Measurements from ENCODE around the gene DNAH17.

The DNAH17 gene

DNA sequence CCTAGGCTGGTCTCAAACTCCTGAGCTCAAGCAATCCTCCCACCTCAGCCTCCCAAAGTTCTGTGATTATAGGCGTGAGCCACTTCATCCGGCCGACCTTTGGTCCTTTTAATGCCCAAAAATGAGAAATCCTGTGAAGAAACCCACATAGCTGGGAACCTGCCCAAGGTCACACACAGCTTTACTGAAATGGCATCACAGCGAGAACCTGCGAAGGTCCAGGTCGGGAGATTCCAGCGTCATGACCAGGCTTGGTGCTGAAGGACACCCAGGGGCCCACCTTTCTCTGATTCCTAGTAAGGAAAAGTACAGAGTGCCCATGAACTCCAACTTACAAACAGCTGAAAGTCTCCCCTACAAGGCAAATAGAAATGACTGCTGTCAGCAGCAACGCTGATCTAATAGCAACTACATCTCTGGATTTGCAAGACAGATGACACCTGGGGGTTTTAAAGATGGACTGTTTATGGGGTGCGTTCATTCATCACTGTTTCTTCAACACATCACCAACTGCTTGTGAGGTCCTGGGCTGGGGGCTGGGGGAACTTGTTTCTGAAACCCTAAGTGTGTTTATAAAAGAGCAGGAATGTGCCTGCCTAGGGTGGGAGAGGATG is 24.5 kb upstream of the DNAH17 start:
- no peaks in the 10 kb centered on the region for H3K9me3 ChIP-seq (ENCODE audit: severe bottlenecking)
- no peak for DNase-seq
- TF ChIP-seq, protein P1, sequence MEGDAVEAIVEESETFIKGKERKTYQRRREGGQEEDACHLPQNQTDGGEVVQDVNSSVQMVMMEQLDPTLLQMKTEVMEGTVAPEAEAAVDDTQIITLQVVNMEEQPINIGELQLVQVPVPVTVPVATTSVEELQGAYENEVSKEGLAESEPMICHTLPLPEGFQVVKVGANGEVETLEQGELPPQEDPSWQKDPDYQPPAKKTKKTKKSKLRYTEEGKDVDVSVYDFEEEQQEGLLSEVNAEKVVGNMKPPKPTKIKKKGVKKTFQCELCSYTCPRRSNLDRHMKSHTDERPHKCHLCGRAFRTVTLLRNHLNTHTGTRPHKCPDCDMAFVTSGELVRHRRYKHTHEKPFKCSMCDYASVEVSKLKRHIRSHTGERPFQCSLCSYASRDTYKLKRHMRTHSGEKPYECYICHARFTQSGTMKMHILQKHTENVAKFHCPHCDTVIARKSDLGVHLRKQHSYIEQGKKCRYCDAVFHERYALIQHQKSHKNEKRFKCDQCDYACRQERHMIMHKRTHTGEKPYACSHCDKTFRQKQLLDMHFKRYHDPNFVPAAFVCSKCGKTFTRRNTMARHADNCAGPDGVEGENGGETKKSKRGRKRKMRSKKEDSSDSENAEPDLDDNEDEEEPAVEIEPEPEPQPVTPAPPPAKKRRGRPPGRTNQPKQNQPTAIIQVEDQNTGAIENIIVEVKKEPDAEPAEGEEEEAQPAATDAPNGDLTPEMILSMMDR (IDR thresholded peaks at IDR 0.05; ENCODE audit: low read depth, low read length), result no peak
- H3K36me3 ChIP-seq, result no peaks in the 10 kb centered on the region
- H3K27me3 ChIP-seq (ENCODE audit: insufficient read depth, low read depth, severe bottlenecking), result no peaks in the 10 kb centered on the region
- H3K27ac ChIP-seq, result no peak overlapping the region
- H3K4me3 ChIP-seq (ENCODE audit: low read depth, low read length), result no peak overlapping the region

DNA sequence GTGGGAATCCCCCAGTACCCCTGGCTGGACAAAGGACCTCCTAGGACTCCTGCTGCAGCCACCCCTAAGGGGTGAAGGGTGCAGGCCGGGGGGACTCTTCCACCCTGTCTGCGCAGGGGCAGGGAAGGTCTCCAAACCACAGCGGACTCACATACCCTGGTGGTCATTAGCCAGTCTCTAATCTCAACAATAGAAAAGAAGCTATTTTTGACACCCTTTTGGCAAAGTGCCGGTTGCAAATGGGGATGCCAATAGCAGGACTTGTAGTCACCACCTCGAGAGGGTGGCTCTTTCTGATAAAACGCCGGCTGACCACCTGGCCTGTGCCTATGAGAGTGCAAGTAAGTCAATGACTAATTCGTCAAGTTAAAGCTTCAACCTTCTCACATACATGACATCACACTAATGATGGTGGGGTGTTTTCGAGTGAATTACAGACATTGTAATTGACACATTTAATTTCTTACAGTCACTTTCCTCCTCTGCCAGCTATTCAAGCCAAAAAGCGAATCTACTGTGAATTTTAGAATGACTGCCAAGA is 23.1 kb upstream of the DNAH17 start:
- TF ChIP-seq, protein P1 (IDR thresholded peaks at IDR 0.05; ENCODE audit: low read depth, low read length), result no peak
- Histone ChIP-seq H3K27ac (peak overlapping the region; percentile 21; the same call in 1 of the 2 replicates), H3K27me3 (ENCODE audit: insufficient read depth, low read depth, severe bottlenecking) (no peaks in the 10 kb centered on the region), H3K36me3 (no peaks in the 10 kb centered on the region), H3K4me3 (ENCODE audit: low read depth, low read length) (no peak overlapping the region), H3K9me3 (ENCODE audit: severe bottlenecking) (peaks cover under 1% of the 10 kb centered on the region)
- DNase-seq, result no peak

DNA sequence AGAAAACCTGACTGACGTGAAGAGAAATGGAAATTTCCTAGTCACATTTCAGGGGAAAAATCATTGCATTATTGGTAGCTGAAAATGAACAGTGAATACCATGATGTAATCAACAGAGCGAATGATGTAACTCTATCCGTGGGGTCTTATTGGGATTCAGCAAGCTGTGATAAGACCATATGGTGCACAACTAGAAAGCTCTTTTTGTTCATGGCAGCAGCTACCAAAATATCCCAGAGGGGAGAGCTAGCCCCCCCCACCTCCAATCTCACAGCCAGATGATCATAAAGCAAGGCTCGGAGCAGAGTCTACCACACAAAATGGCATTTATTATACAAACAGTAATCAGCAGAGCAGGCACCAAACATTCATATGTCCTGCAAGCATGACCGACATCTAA is 22.2 kb upstream of the DNAH17 start:
- TF ChIP-seq, protein P1 (IDR thresholded peaks at IDR 0.05; ENCODE audit: low read depth, low read length), result no peak
- H3K27ac ChIP-seq, result peak overlapping the region; percentile 21
- H3K36me3 ChIP-seq, result no peaks in the 10 kb centered on the region
- peak; percentile 51 for DNase-seq
- no peaks in the 10 kb centered on the region for H3K27me3 ChIP-seq (ENCODE audit: insufficient read depth, low read depth, severe bottlenecking)
- no peak overlapping the region for H3K4me3 ChIP-seq (ENCODE audit: low read depth, low read length)
- peaks cover 6% of the 10 kb centered on the region for H3K9me3 ChIP-seq (ENCODE audit: severe bottlenecking)

DNA sequence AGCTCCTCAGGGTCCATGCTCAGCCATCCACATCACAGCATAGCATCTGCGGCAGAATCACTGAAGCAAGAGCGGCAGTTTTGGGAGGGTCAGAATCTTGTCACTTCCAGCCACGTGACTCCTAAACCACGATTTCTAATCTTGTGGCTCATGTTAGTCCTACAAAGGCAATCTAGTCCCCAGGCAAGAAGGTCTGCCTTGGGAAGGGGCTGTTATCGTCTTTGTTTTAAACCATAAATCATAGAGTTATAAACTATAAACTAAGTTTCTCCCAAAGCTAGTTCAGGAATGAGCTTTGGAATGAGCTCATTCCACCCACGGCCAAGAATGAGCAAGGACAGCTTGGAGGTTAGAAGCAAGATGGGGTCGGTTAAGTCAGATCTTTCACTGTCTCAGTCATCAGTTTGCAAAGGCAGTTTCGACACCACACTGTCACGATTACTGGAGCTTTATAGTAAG is 20.8 kb upstream of the DNAH17 start:
- peaks cover 6% of the 10 kb centered on the region for H3K9me3 ChIP-seq (ENCODE audit: severe bottlenecking)
- no peaks in the 10 kb centered on the region for H3K36me3 ChIP-seq
- no peak overlapping the region for H3K4me3 ChIP-seq (ENCODE audit: low read depth, low read length)
- H3K27me3 ChIP-seq (ENCODE audit: insufficient read depth, low read depth, severe bottlenecking), result no peaks in the 10 kb centered on the region
- DNase-seq, result no peak
- no peak overlapping the region for H3K27ac ChIP-seq
- TF ChIP-seq, protein P1 (IDR thresholded peaks at IDR 0.05; ENCODE audit: low read depth, low read length), result no peak

DNA sequence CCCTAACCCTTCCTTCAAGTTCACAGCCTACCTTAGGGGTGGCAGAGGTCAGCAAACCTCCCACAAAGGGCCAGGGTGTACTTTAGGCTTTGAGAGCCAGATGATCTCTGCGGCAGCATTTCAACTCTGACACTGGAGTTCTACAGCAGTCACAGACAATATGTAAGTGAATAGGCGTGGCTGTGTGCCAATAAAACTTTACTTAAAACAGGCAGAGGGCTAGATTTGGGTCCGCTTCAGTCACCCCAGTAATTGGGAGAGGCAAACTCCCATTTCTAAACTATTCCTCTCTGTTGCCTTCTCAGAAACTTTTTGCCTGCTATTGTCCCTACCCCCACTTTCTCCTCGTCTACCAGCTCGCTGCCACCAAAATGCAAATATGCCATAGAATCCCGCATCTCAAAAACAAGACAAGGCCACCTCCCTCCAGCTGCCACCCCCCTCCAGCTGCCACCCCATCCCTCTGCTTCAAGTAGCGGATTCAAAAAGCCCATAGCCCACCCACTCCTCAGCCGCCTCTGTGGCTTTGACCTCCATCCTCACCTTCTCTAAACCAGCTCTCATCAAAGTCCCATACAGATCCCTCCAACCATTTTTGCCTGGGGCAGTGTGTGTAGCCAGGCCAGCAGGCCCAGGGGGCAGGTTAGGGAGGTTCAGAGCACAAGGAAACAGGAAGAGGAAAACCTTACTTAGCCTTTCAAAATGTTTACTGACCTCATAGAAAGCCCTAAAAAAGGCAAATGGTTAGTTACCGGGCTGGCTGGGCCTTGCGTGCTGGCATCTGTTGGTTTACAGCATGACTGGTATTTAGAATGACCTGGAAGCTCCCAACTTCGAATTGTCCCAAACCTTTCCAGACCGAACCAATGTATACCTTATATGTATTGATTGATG is 19.9 kb upstream of the DNAH17 start:
- Histone ChIP-seq H3K9me3 (ENCODE audit: severe bottlenecking) (peaks cover 6% of the 10 kb centered on the region), H3K27me3 (ENCODE audit: insufficient read depth, low read depth, severe bottlenecking) (no peaks in the 10 kb centered on the region), H3K27ac (no peak overlapping the region), H3K4me3 (ENCODE audit: low read depth, low read length) (no peak overlapping the region), H3K36me3 (no peaks in the 10 kb centered on the region)
- DNase-seq, result no peak
- TF ChIP-seq, protein P1 (IDR thresholded peaks at IDR 0.05; ENCODE audit: low read depth, low read length), result no peak

Measured in WERI-Rb-1 (cell line).